Endothelial cell of umbilical vein (primary cell): ENCODE data around the gene CHD6. TPM values are rescaled to one million over a fixed set of nuclear protein-coding genes. Genes with fewer than 3 reads are reported as not detected.

ENCODE experiments used
- BruUV-seq: library from RNA; stranded (reverse); fragments of 400-500 nt; replicated peaks from 2 replicates; lab custom pipeline; 2021; lab: Mats Ljungman, UMichigan
- CTCF ChIA-PET: fragments of 300-600, 350-600 bp; sonication (Branson Sonifier 250); formaldehyde crosslinking; loops from one replicate; lab custom pipeline; 2021; ENCODE audit warnings: antibody characterized with exemption, inconsistent platforms; lab: Charles Lee
- POLR2A ChIA-PET: fragments of 300-600, 350-600 bp; sonication (Branson Sonifier 250); formaldehyde crosslinking; loops from one replicate; lab custom pipeline; 2021; ENCODE audit warnings: antibody characterized with exemption, inconsistent platforms; lab: Charles Lee
- DNase-seq: peaks from one replicate; pipeline ENCODE4 v3.0.0-alpha.2; 2011; ENCODE audit warnings: low read depth, low spot score
- FAIRE-seq: peaks from 2 replicates; lab custom pipeline; 2011; peaks lifted over from hg19 to GRCh38; lab: Jason Lieb, UNC
- H2AFZ ChIP-seq: 2 replicates; pipeline ENCODE4 v1.6.0; 2012; ENCODE audit warnings: low read depth, low read length, control low read depth, inconsistent platforms
- H3K27ac ChIP-seq: 2 replicates; pipeline ENCODE4 v1.5.1; 2011; ENCODE audit warnings: low read depth, mild to moderate bottlenecking, control low read depth, low read length, moderate library complexity; ENCODE audit not compliant: insufficient read depth
- H3K27me3 ChIP-seq, 2 experiments: 2 replicates each; pipeline versions ENCODE4 v1.6.0 to v1.6.1; 2011; ENCODE audit warnings: low read length in 2 of 2, mixed read lengths in 1 of 2; ENCODE audit not compliant: control insufficient read depth in 2 of 2, insufficient read depth in 2 of 2
- H3K36me3 ChIP-seq, 2 experiments: 2 replicates in 1 of 2; 3 replicates in 1 of 2; pipeline ENCODE4 v1.5.1; 2011; ENCODE audit warnings: low read length in 2 of 2, mild to moderate bottlenecking in 1 of 2, moderate library complexity in 1 of 2; ENCODE audit not compliant: control insufficient read depth in 2 of 2, insufficient read depth in 2 of 2; ENCODE audit errors: extremely low read depth in 1 of 2
- H3K4me1 ChIP-seq: 3 replicates; pipeline ENCODE4 v1.5.1; 2011; ENCODE audit warnings: mild to moderate bottlenecking, low read length; ENCODE audit not compliant: control insufficient read depth, insufficient read depth; ENCODE audit errors: extremely low read depth
- H3K4me2 ChIP-seq: 2 replicates; pipeline ENCODE4 v1.6.1; 2011; ENCODE audit warnings: low read length, control low read depth, mixed read lengths; ENCODE audit not compliant: insufficient read depth
- H3K4me3 ChIP-seq, 3 experiments: fragments of 200-600 bp in 1 of 3; sonication (generic), shearing (Covaris generic) in 1 of 3; replicated peaks in 1 of 3; 2 replicates each; pipeline ENCODE4 v1.5.1; 2011 to 2016; ENCODE audit warnings: control low read depth in 3 of 3, low read length in 3 of 3, mild to moderate bottlenecking in 2 of 3, inconsistent platforms in 1 of 3, low read depth in 1 of 3, moderate library complexity in 1 of 3; ENCODE audit not compliant: insufficient read depth in 1 of 3
- H3K79me2 ChIP-seq: 2 replicates; pipeline ENCODE4 v1.6.0; 2012; ENCODE audit warnings: low read length, inconsistent platforms; ENCODE audit not compliant: control insufficient read depth, insufficient read depth
- H3K9ac ChIP-seq: replicated peaks from 2 replicates; pipeline ENCODE3; 2011; ENCODE audit warnings: low read length, control low read depth; ENCODE audit not compliant: insufficient read depth; ENCODE audit errors: extremely low read depth
- H3K9me1 ChIP-seq: replicated peaks from 3 replicates; pipeline ENCODE4 v1.6.0; 2011; ENCODE audit warnings: mild to moderate bottlenecking, low read length; ENCODE audit not compliant: control insufficient read depth, insufficient read depth; ENCODE audit errors: extremely low read depth
- H3K9me3 ChIP-seq: replicated peaks from 2 replicates; pipeline ENCODE4 v1.5.1; 2012; ENCODE audit warnings: low read length, inconsistent platforms; ENCODE audit not compliant: control insufficient read depth, insufficient read depth
- H4K20me1 ChIP-seq: replicated peaks from 2 replicates; pipeline ENCODE3; 2011; ENCODE audit warnings: mild to moderate bottlenecking, low read length; ENCODE audit not compliant: control insufficient read depth, insufficient read depth; ENCODE audit errors: extremely low read depth
- CTCF ChIP-seq, 2 donors: IDR thresholded peaks; 1 replicate in 1 of 2; 2 replicates in 1 of 2; pipeline ENCODE4 v1.5.1; 2011; ENCODE audit warnings: low read length in 2 of 2, mild to moderate bottlenecking in 2 of 2, moderate library complexity in 2 of 2, control low read depth in 1 of 2, inconsistent platforms in 1 of 2, low read depth in 1 of 2; ENCODE audit not compliant: insufficient read depth in 1 of 2; ENCODE audit errors: extremely low read depth in 1 of 2
- EZH2 ChIP-seq: IDR thresholded peaks from 2 replicates; pipeline ENCODE4 v1.6.1; 2012; ENCODE audit warnings: borderline replicate concordance, low read depth, mild to moderate bottlenecking, moderate library complexity, low read length, inconsistent platforms; ENCODE audit not compliant: severe bottlenecking
- FOS ChIP-seq: IDR thresholded peaks from 2 replicates; pipeline ENCODE4 v1.6.1; 2011; ENCODE audit warnings: mild to moderate bottlenecking, low read length, moderate library complexity, borderline replicate concordance; ENCODE audit not compliant: insufficient read depth
- JUN ChIP-seq: IDR thresholded peaks from 2 replicates; pipeline ENCODE4 v1.6.1; 2011; ENCODE audit warnings: borderline replicate concordance, low read depth; ENCODE audit not compliant: insufficient read length, insufficient read depth
- MYC ChIP-seq: IDR thresholded peaks from one replicate; pipeline ENCODE4 v1.6.1; 2011; ENCODE audit warnings: mild to moderate bottlenecking, low read depth, low read length
- POLR2A ChIP-seq: IDR thresholded peaks from 2 replicates; pipeline ENCODE4 v1.6.1; 2012; ENCODE audit warnings: low read depth, mild to moderate bottlenecking, control low read depth, low read length
- POLR2AphosphoS5 ChIP-seq: IDR thresholded peaks from 2 replicates; pipeline ENCODE4 v1.6.1; 2012; ENCODE audit warnings: low read depth, mild to moderate bottlenecking, control low read depth, low read length, moderate library complexity; ENCODE audit not compliant: insufficient read depth
- dilution Hi-C: fragments of 300-500 bp; cut with MboI; formaldehyde crosslinking; loops from one replicate; pipeline ENCODE4 v1.15.0; 2019; ENCODE audit warnings: low sequenced_read_pairs; ENCODE audit not compliant: extremely low pct_ligation_motif_present
- intact Hi-C: fragments of 100-400 bp; cut with micrococcal nuclease; formaldehyde crosslinking; loops from one replicate; pipeline ENCODE4 v1.10.0; 2022
- polyA plus RNA-seq, 4 experiments: library from polyadenylated mRNA; depleted of rRNA in 3 of 4; stranded (reverse) in 3 of 4; unstranded in 1 of 4; fragments of >200 nt; gene quantifications; 2 replicates each; pipeline versions ENCODE4 v1.2.1 to v1.2.3, GENCODE V29; 2011 to 2012; ENCODE audit warnings: missing spikeins in 1 of 4
- total RNA-seq: library from RNA; stranded (reverse); gene quantifications from 2 replicates; pipeline ENCODE4 v1.2.3, GENCODE V29; 2021

CHD6 gene
- total and polyA plus RNA-seq, 2 donors (not counting 3 experiments of a cell fraction or from before 2014, with no cell fraction given) = 7.2 to 33.7 TPM

DNA sequence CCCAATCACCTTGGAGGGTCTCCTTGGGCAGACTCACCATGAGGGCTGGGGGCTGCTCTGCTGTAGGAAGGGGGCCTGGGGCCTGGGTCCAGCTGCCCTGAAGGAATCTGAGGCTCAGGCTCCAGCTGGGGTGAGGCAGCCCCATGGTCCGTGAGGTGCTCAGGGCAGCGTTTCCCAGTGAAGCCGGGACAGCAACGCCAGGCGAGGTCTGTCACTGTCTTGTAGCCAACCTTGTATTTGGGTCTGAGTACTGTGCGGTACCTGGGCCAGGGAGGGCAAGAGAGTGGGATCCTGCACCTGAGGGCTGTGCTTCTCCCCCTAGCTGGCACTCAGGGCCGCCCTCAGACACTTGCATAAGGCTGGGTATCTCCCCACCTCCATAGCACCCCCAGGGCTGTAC is 254.6 kb downstream of the CHD6 start:
- Histone ChIP-seq H2AFZ (no peak overlapping the region), H3K4me1 (no peaks in the 10 kb centered on the region), H3K9me1 (no peaks in the 10 kb centered on the region), H3K27me3 (peaks cover 24 to 34% of the 10 kb centered on the region in 2 experiments), H3K36me3 (no peaks in the 10 kb centered on the region), H3K79me2 (no peaks in the 10 kb centered on the region), H3K27ac (no peak overlapping the region), H3K4me3 (no peak overlapping the region), H3K4me2 (no peak overlapping the region), H4K20me1 (no peaks in the 10 kb centered on the region), H3K9ac (no peak overlapping the region), H3K9me3 (no peaks in the 10 kb centered on the region)
- DNase-seq (no peak), FAIRE-seq (no peak)
- BruUV-seq = no TSS peak
- no peak for TF ChIP-seq FOS
- POLR2A ChIA-PET = no interaction called here
- dilution Hi-C loops = no loop called here
- CTCF ChIA-PET = interaction anchor here (1.5 kb wide), 1 partner anchor 191 kb away, joined by 8 read pairs; no protein-coding TSS in a partner anchor
- intact Hi-C loops = no loop called here

GRCh38 chr20:41362748-41363140 is 255.4 kb downstream of the CHD6 start:
- no peak for DNase-seq
- Histone ChIP-seq H3K4me2 (no peak overlapping the region), H2AFZ (no peak overlapping the region), H3K27me3 (peaks cover 20 to 30% of the 10 kb centered on the region in 2 experiments), H3K79me2 (no peaks in the 10 kb centered on the region), H3K9me1 (no peaks in the 10 kb centered on the region), H3K4me3 (no peak overlapping the region), H3K36me3 (no peaks in the 10 kb centered on the region), H3K9ac (no peak overlapping the region), H4K20me1 (no peaks in the 10 kb centered on the region), H3K27ac (no peak overlapping the region), H3K4me1 (no peaks in the 10 kb centered on the region), H3K9me3 (no peaks in the 10 kb centered on the region)
- CTCF ChIA-PET = interaction anchor here (1.5 kb wide), 1 partner anchor 190 kb away, joined by 6 read pairs; no protein-coding TSS in a partner anchor
- FAIRE-seq = no peak
- POLR2A ChIA-PET = no interaction called here
- intact Hi-C loops = no loop called here
- BruUV-seq = no TSS peak
- dilution Hi-C loops = no loop called here
- TF ChIP-seq EZH2 (no peak), POLR2A (no peak), CTCF (IDR thresholded peaks at IDR 0.05; ENCODE audit: extremely low read depth in 1 of 2, insufficient read depth in 1 of 2, low read depth in 1 of 2, low read length in 2 of 2) (no peak), MYC (no peak), FOS (no peak), JUN (no peak), POLR2AphosphoS5 (no peak)
